Osteoblast (primary cell): ENCODE results near the gene GP5. TPM values are rescaled to one million over a fixed set of nuclear protein-coding genes. Genes with fewer than 3 reads are reported as not detected.

Experiments
- DNase-seq: peaks from one replicate; pipeline ENCODE4 v3.0.0; 2011; ENCODE audit warnings: low spot score, mixed read lengths; ENCODE audit not compliant: insufficient read length; ENCODE audit errors: missing footprints
- H2AFZ ChIP-seq: 2 replicates; pipeline ENCODE4 v1.6.0; 2011; ENCODE audit warnings: mild to moderate bottlenecking, low read length
- H3K27ac ChIP-seq: 2 replicates; pipeline ENCODE4 v1.5.1; 2011; ENCODE audit warnings: mild to moderate bottlenecking, low read depth, low read length, moderate library complexity
- H3K27me3 ChIP-seq: 2 replicates; pipeline ENCODE4 v1.6.0; 2012; ENCODE audit warnings: mild to moderate bottlenecking, control low read depth, inconsistent platforms, low read length, moderate library complexity; ENCODE audit not compliant: insufficient read depth
- H3K36me3 ChIP-seq: 2 replicates; pipeline ENCODE4 v1.5.1; 2011; ENCODE audit warnings: mild to moderate bottlenecking, low read length, control low read depth, moderate library complexity; ENCODE audit not compliant: insufficient read depth
- H3K4me1 ChIP-seq: 2 replicates; pipeline ENCODE4 v1.5.1; 2011; ENCODE audit warnings: mild to moderate bottlenecking, low read length, control low read depth, moderate library complexity; ENCODE audit not compliant: insufficient read depth
- H3K4me2 ChIP-seq: 2 replicates; pipeline ENCODE4 v1.6.0; 2011; ENCODE audit warnings: mild to moderate bottlenecking, low read length; ENCODE audit not compliant: insufficient read depth
- H3K4me3 ChIP-seq: fragments of 200-600 bp; sonication (generic); 3 replicates; pipeline ENCODE4 v1.5.1; 2012; ENCODE audit warnings: mild to moderate bottlenecking, low read length, inconsistent platforms; ENCODE audit not compliant: insufficient read depth
- H3K79me2 ChIP-seq: 2 replicates; pipeline ENCODE4 v1.6.0; 2012; ENCODE audit warnings: mild to moderate bottlenecking, low read length, control low read depth, inconsistent platforms; ENCODE audit not compliant: insufficient read depth
- H3K9me3 ChIP-seq: 2 replicates; pipeline ENCODE4 v1.5.1; 2011; ENCODE audit warnings: low read depth, low read length, control low read depth
- H4K20me1 ChIP-seq: 2 replicates; pipeline ENCODE4 v1.6.0; 2012; ENCODE audit warnings: mild to moderate bottlenecking, low read length, control low read depth; ENCODE audit not compliant: insufficient read depth
- CTCF ChIP-seq: IDR thresholded peaks from 2 replicates; pipeline ENCODE4 v1.5.1; 2011; ENCODE audit warnings: mild to moderate bottlenecking, low read depth, low read length, moderate library complexity; ENCODE audit errors: extremely low read depth
- total RNA-seq: library from RNA; depleted of rRNA; stranded (reverse); fragments of >200 nt; gene quantifications from 2 replicates; pipeline ENCODE4 v1.2.3, GENCODE V29; 2012

Gene GP5
- total RNA-seq, 1 donor, result 0.36 TPM

GRCh38 chr3:194386648-194387047, 12.4 kb downstream of the GP5 start:
- Histone ChIP-seq H3K4me3 (no peak overlapping the region), H4K20me1 (no peaks in the 10 kb centered on the region), H3K27ac (no peak overlapping the region), H3K9me3 (no peaks in the 10 kb centered on the region), H2AFZ (no peak overlapping the region), H3K4me2 (no peak overlapping the region), H3K27me3 (peaks cover 9% of the 10 kb centered on the region), H3K79me2 (no peaks in the 10 kb centered on the region), H3K4me1 (no peaks in the 10 kb centered on the region), H3K36me3 (no peaks in the 10 kb centered on the region)
- no peak for DNase-seq
- TF ChIP-seq CTCF, result no peak

- Histone ChIP-seq H2AFZ (no peak overlapping the region), H4K20me1 (no peaks in the 10 kb centered on the region), H3K4me3 (no peak overlapping the region), H3K79me2 (no peaks in the 10 kb centered on the region), H3K27ac (no peak overlapping the region), H3K4me1 (no peaks in the 10 kb centered on the region), H3K9me3 (no peaks in the 10 kb centered on the region), H3K36me3 (no peaks in the 10 kb centered on the region), H3K4me2 (no peak overlapping the region), H3K27me3 (peaks cover 9% of the 10 kb centered on the region)
- DNase-seq, result no peak
- TF ChIP-seq CTCF, result no peak
Observed at GRCh38 chr3:194386066-194386465, 13.0 kb downstream of the GP5 start.

GRCh38 chr3:194384569-194385001, 14.5 kb downstream of the GP5 start:
- TF ChIP-seq CTCF, result no peak
- Histone ChIP-seq H3K27me3 (peaks cover 11% of the 10 kb centered on the region), H3K4me3 (no peak overlapping the region), H4K20me1 (no peaks in the 10 kb centered on the region), H3K4me2 (no peak overlapping the region), H3K27ac (no peak overlapping the region), H3K36me3 (no peaks in the 10 kb centered on the region), H3K79me2 (no peaks in the 10 kb centered on the region), H3K9me3 (no peaks in the 10 kb centered on the region), H2AFZ (no peak overlapping the region), H3K4me1 (no peaks in the 10 kb centered on the region)
- DNase-seq, result no peak

- Histone ChIP-seq H3K27me3 (peaks cover 13% of the 10 kb centered on the region), H3K27ac (no peak overlapping the region), H3K4me1 (no peaks in the 10 kb centered on the region), H3K4me2 (no peak overlapping the region), H3K4me3 (no peak overlapping the region), H2AFZ (no peak overlapping the region), H3K36me3 (no peaks in the 10 kb centered on the region), H3K79me2 (no peaks in the 10 kb centered on the region), H3K9me3 (no peaks in the 10 kb centered on the region), H4K20me1 (no peaks in the 10 kb centered on the region)
- DNase-seq, result no peak
- TF ChIP-seq CTCF, result no peak
Observed at GRCh38 chr3:194384156-194384555, 14.9 kb downstream of the GP5 start.
